Right lobe of liver (tissue), 6 donors: ENCODE results near the gene ALPI. TPM values are rescaled to one million over a fixed set of nuclear protein-coding genes. Genes with fewer than 3 reads are reported as not detected.

Experiments
- ATAC-seq, 4 donors: fragments of 200-7000 bp; cut with Tn5 transposase; one replicate each; pipeline ENCODE4 v1.9.1; 2020; ENCODE audit warnings: mild to moderate bottlenecking in 4 of 4, moderate library complexity in 4 of 4
- DNase-seq, 3 donors: peaks; one replicate each; pipeline ENCODE4 v3.0.0-alpha.2; 2020
- H3K27ac ChIP-seq, 3 donors: fragments of 200-600 bp; one replicate each; pipeline ENCODE4 v1.8.0; 2022
- H3K27me3 ChIP-seq, 2 donors: fragments of 200-600 bp; one replicate each; pipeline ENCODE4 v1.8.0; 2022
- H3K36me3 ChIP-seq, 4 donors: fragments of 200-600 bp; sonication (generic) in 1 of 4; one replicate each; pipeline versions ENCODE4 v1.5.1 to v1.8.0; 2017 to 2022; ENCODE audit warnings: control low read depth in 1 of 4
- H3K4me1 ChIP-seq, 4 donors: fragments of 200-600 bp; sonication (generic) in 1 of 4; one replicate each; pipeline versions ENCODE4 v1.5.1 to v1.8.0; 2017 to 2022; ENCODE audit warnings: control low read depth in 1 of 4
- H3K4me3 ChIP-seq, 3 donors: fragments of 200-600 bp; one replicate each; pipeline ENCODE4 v1.8.0; 2022
- H3K9me3 ChIP-seq, 4 donors: fragments of 200-600 bp; sonication (generic) in 1 of 4; one replicate each; pipeline versions ENCODE4 v1.5.1 to v1.8.0; 2017 to 2022; ENCODE audit warnings: control low read depth in 1 of 4
- CTCF ChIP-seq, 4 donors: fragments of 200-600 bp in 3 of 4; fragments of 450-650 bp in 1 of 4; IDR thresholded peaks; one replicate each; pipeline versions ENCODE4 v1.5.1 to v1.8.0; 2016 to 2022; ENCODE audit warnings: antibody characterized with exemption in 4 of 4, mild to moderate bottlenecking in 2 of 4
- POLR2A ChIP-seq: fragments of 450-650 bp; IDR thresholded peaks from one replicate; pipeline ENCODE4 v1.6.1; 2017; ENCODE audit warnings: antibody characterized with exemption, mild to moderate bottlenecking
- WGBS: methylation state at CpG from one replicate; pipeline ENCODE4 v1.1.6; 2018; ENCODE audit warnings: low coverage, low lambda C conversion rate; ENCODE audit not compliant: insufficient coverage; ENCODE audit errors: missing lambda C conversion rate; 5-methylcytosine and 5-hydroxymethylcytosine counted together
- intact Hi-C, 2 donors: fragments of 100-400 bp; cut with DNase I; formaldehyde crosslinking; loops; one replicate each; pipeline versions ENCODE4 v1.11.2 to v1.14.1; 2022
- total RNA-seq, 6 experiments: library from RNA; depleted of rRNA in 2 of 6; stranded (reverse); fragments of >200 nt in 2 of 6; fragmentation: NEBNext Ultra II Directional in 3 of 6; extraction: Animal tissue kit (Norgen Biotek cat#: 25700) in 3 of 6; gene quantifications; one replicate each; pipeline versions ENCODE4 v1.1.0 to v1.2.4, GENCODE V29; 2016 to 2023
- donor health status: DM: no; HTN: yes; CAD: no.
- donor health status: DM: no; HTN: no; CAD: no.
- donor health status: DM: no; HTN: no; CAD: no.
- donor health status: DM: no; HTN: yes; CAD: no.
- donor health status: DM: no; HTN: yes; CAD: no.

Gene ALPI
- total RNA-seq, 6 experiments from 2014 or later, result 0.19 to 0.25 TPM; not detected in 4

- H3K9me3 ChIP-seq, result no peaks in the 10 kb centered on the region
- no peak overlapping the region for H3K4me3 ChIP-seq
- no peaks in the 10 kb centered on the region for H3K4me1 ChIP-seq
- no peak overlapping the region for H3K27ac ChIP-seq
- peak in 1 of 3 donors; percentile 16 for DNase-seq
- H3K36me3 ChIP-seq, result no peaks in the 10 kb centered on the region
- intact Hi-C loops, result no loop called here
- TF ChIP-seq CTCF (IDR thresholded peaks at IDR 0.05) (no peak), POLR2A (no peak)
- WGBS, result 97% methylated on average over 6 of the region's 7 CpGs
- no peak for ATAC-seq
- no peaks in the 10 kb centered on the region for H3K27me3 ChIP-seq
Observed at GRCh38 chr2:232495292-232495691, 39.3 kb downstream of the ALPI start.

GRCh38 chr2:232496501-232497270, 40.7 kb downstream of the ALPI start:
- Histone ChIP-seq H3K27me3 (no peaks in the 10 kb centered on the region), H3K36me3 (no peaks in the 10 kb centered on the region), H3K9me3 (no peaks in the 10 kb centered on the region), H3K4me3 (no peak overlapping the region), H3K27ac (no peak overlapping the region), H3K4me1 (no peaks in the 10 kb centered on the region)
- DNase-seq (no peak), ATAC-seq (no peak)
- 70% methylated on average over 2 of the region's 20 CpGs for WGBS
- intact Hi-C loops, result no loop called here
- TF ChIP-seq CTCF (IDR thresholded peaks at IDR 0.05) (no peak), POLR2A (no peak)

DNA sequence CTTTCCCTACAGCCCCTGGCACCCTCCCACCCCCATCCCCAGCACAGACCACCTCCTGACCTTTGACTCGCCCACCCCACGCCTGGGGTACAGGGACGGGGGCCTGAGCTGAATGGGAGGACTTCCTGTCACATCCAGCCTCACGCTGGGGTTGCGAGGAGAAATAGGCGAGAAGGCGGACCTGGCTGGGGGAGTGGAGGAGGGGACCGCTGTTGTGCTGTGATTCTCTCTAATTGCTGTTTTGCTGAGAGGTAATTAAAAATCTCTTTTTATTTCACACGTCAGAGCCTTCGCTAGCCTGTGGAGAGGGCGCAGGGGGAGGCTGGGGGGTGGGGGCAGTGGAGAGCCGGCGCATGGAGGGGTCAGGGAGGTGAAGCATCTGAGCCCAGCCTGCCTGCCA, 41.4 kb downstream of the ALPI start:
- WGBS, result 65% methylated on average over 12 of the region's 13 CpGs
- DNase-seq (no peak), ATAC-seq (no peak)
- Histone ChIP-seq H3K4me1 (no peaks in the 10 kb centered on the region), H3K9me3 (no peaks in the 10 kb centered on the region), H3K36me3 (no peaks in the 10 kb centered on the region), H3K4me3 (no peak overlapping the region), H3K27me3 (no peaks in the 10 kb centered on the region), H3K27ac (no peak overlapping the region)
- no peak for TF ChIP-seq CTCF (IDR thresholded peaks at IDR 0.05)
- TF ChIP-seq POLR2A, result no peak
- intact Hi-C loops, result no loop called here

GRCh38 chr2:232498452-232498851, 42.5 kb downstream of the ALPI start:
- Histone ChIP-seq H3K27me3 (no peaks in the 10 kb centered on the region), H3K4me3 (no peak overlapping the region), H3K36me3 (no peaks in the 10 kb centered on the region), H3K27ac (no peak overlapping the region), H3K4me1 (peaks cover 0 to 6% (median 0%) of the 10 kb centered on the region in 4 donors), H3K9me3 (no peaks in the 10 kb centered on the region)
- intact Hi-C loops, result no loop called here
- no peak for TF ChIP-seq CTCF (IDR thresholded peaks at IDR 0.05)
- TF ChIP-seq POLR2A, result no peak
- DNase-seq (no peak), ATAC-seq (no peak)
- 88% methylated on average over 3 of the region's 3 CpGs for WGBS
